Activated CD8-positive, alpha-beta memory T cell treated with anti-CD3 and anti-CD28 coated beads for 1 hour (primary cell): Measurements from ENCODE around the gene ING1.
"Not testable (repeated sequence)": the region's sequence is repeated elsewhere in the genome, so short reads cannot be mapped to it uniquely, and the experiment has no call there.

ENCODE experiments used
- DNase-seq, 2 donors: peaks; one replicate each; pipeline ENCODE4 v3.0.0-alpha.2; 2020; ENCODE audit warnings: low read depth in 1 of 2; ENCODE audit errors: extremely low read depth in 1 of 2

The ING1 gene

GRCh38 chr13:110713642-110713952, at the start of gene ING1:
Gene ING1, plus strand, starts transcription at chr13:110713700. Its CDS starts 450 bp downstream, at chr13:110714150.
- no peak for DNase-seq

- no peak for DNase-seq
Measured at GRCh38 chr13:110664041-110664440, 49.5 kb upstream of the ING1 start.

- DNase-seq: no peak
Measured at GRCh38 chr13:110664673-110665072, 48.8 kb upstream of the ING1 start.

- no peak for DNase-seq
Measured at GRCh38 chr13:110665491-110666254, 47.8 kb upstream of the ING1 start.

GRCh38 chr13:110666255-110666533, 47.3 kb upstream of the ING1 start:
- no peak for DNase-seq

- no peak for DNase-seq
Measured at GRCh38 chr13:110669036-110669435, 44.5 kb upstream of the ING1 start.

GRCh38 chr13:110669814-110670213, 43.7 kb upstream of the ING1 start:
- not testable (repeated sequence) for DNase-seq

- no peak for DNase-seq
Measured at GRCh38 chr13:110676595-110677587, 36.6 kb upstream of the ING1 start.

- DNase-seq: no peak
Measured at GRCh38 chr13:110677731-110678545, 35.6 kb upstream of the ING1 start.

- DNase-seq: no peak
Measured at GRCh38 chr13:110680852-110681251, 32.6 kb upstream of the ING1 start.

- DNase-seq: no peak
Measured at GRCh38 chr13:110681868-110682550, 31.5 kb upstream of the ING1 start.

GRCh38 chr13:110682746-110683145, 30.8 kb upstream of the ING1 start:
- no peak for DNase-seq

GRCh38 chr13:110683203-110683883, 30.2 kb upstream of the ING1 start:
- DNase-seq: no peak

- no peak for DNase-seq
Measured at GRCh38 chr13:110683921-110684320, 29.6 kb upstream of the ING1 start.

GRCh38 chr13:110684388-110685056, 29.0 kb upstream of the ING1 start:
- DNase-seq: no peak

- no peak for DNase-seq
Measured at GRCh38 chr13:110685305-110686020, 28.0 kb upstream of the ING1 start.

GRCh38 chr13:110687736-110688135, 25.8 kb upstream of the ING1 start:
- no peak for DNase-seq

GRCh38 chr13:110689041-110689440, 24.5 kb upstream of the ING1 start:
- no peak for DNase-seq

GRCh38 chr13:110689711-110690110, 23.8 kb upstream of the ING1 start:
- DNase-seq: no peak
